DMS79 treated with DMSO at 0.1 percent for 48 hours (cell line): ENCODE measurements around the gene KIAA1958.

Experiments
- DNase-seq: peaks from one replicate; lab custom pipeline; 2025; lab: John Stamatoyannopoulos, UW

Gene KIAA1958

GRCh38 chr9:112486221-112487007 is at the start of gene KIAA1958:
Gene KIAA1958, plus strand, starts transcription at chr9:112486827. Its CDS starts 87,254 bp downstream, at chr9:112574081.
- DNase-seq = peak; percentile 52

- DNase-seq = no peak
Measured at GRCh38 chr9:112437406-112437805, 49.2 kb upstream of the KIAA1958 start.

GRCh38 chr9:112439171-112439570 is 47.5 kb upstream of the KIAA1958 start:
- peak; percentile 49 for DNase-seq

GRCh38 chr9:112439825-112440224 is 46.8 kb upstream of the KIAA1958 start:
- DNase-seq = peak; percentile 53

- DNase-seq = no peak
Measured at GRCh38 chr9:112443200-112443599, 43.4 kb upstream of the KIAA1958 start.

- DNase-seq = no peak
Measured at GRCh38 chr9:112443636-112444035, 43.0 kb upstream of the KIAA1958 start.

GRCh38 chr9:112445196-112445595 is 41.4 kb upstream of the KIAA1958 start:
- DNase-seq = no peak

- DNase-seq = no peak
Measured at GRCh38 chr9:112446080-112446479, 40.5 kb upstream of the KIAA1958 start.

GRCh38 chr9:112446526-112446925 is 40.1 kb upstream of the KIAA1958 start:
- no peak for DNase-seq

- no peak for DNase-seq
Measured at GRCh38 chr9:112447283-112447761, 39.3 kb upstream of the KIAA1958 start.

- DNase-seq = no peak
Measured at GRCh38 chr9:112462855-112463254, 23.8 kb upstream of the KIAA1958 start.

GRCh38 chr9:112465352-112465751 is 21.3 kb upstream of the KIAA1958 start:
- DNase-seq = no peak

GRCh38 chr9:112472996-112473395 is 13.6 kb upstream of the KIAA1958 start:
- no peak for DNase-seq

GRCh38 chr9:112473986-112474385 is 12.6 kb upstream of the KIAA1958 start:
- no peak for DNase-seq

GRCh38 chr9:112475318-112475717 is 11.3 kb upstream of the KIAA1958 start:
- DNase-seq = no peak

- DNase-seq = no peak
Measured at GRCh38 chr9:112477330-112477729, 9.3 kb upstream of the KIAA1958 start.

- no peak for DNase-seq
Measured at GRCh38 chr9:112479221-112479620, 7.4 kb upstream of the KIAA1958 start.

- DNase-seq = no peak
Measured at GRCh38 chr9:112484607-112485006, 2.0 kb upstream of the KIAA1958 start.

- DNase-seq = no peak
Measured at GRCh38 chr9:112485574-112485973, 1.1 kb upstream of the KIAA1958 start.

GRCh38 chr9:112487008-112487798 is 576 bp downstream of the KIAA1958 start:
- peak; percentile 41 for DNase-seq

GRCh38 chr9:112487799-112488340 is 1.2 kb downstream of the KIAA1958 start:
- DNase-seq = peak; percentile 33

GRCh38 chr9:112489039-112489546 is 2.5 kb downstream of the KIAA1958 start:
- peak; percentile 61 for DNase-seq
